ENCODE measurements around the gene FTO. TPM values are rescaled to one million over a fixed set of nuclear protein-coding genes. Genes with fewer than 3 reads are reported as not detected.

FTO gene
- polyA plus RNA-seq, 1 experiment, result 135 TPM

DNA sequence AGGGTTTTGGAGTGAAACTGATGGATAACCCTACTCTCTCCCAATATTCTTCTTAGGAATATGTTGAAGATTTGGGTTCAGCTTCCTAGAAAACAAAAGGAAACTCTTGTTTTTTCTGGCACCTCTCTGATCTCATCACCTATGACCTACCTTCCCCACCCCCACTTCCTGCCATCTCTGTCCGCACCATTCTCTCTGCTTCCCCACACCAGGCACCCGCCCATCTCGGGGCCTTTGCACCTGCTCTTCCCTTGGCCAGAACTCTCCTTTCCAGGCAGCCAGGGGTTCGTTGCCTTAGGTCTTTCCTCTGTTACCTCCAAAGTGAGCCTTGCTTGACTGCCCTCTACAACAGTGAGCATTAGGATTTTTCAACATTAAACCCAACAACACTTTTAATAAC lies 423.0 kb downstream of the FTO start:
- TF ChIP-seq, protein P1, sequence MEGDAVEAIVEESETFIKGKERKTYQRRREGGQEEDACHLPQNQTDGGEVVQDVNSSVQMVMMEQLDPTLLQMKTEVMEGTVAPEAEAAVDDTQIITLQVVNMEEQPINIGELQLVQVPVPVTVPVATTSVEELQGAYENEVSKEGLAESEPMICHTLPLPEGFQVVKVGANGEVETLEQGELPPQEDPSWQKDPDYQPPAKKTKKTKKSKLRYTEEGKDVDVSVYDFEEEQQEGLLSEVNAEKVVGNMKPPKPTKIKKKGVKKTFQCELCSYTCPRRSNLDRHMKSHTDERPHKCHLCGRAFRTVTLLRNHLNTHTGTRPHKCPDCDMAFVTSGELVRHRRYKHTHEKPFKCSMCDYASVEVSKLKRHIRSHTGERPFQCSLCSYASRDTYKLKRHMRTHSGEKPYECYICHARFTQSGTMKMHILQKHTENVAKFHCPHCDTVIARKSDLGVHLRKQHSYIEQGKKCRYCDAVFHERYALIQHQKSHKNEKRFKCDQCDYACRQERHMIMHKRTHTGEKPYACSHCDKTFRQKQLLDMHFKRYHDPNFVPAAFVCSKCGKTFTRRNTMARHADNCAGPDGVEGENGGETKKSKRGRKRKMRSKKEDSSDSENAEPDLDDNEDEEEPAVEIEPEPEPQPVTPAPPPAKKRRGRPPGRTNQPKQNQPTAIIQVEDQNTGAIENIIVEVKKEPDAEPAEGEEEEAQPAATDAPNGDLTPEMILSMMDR (IDR thresholded peaks at IDR 0.05; ENCODE audit: low read depth, low read length), result no peak
- no peak overlapping the region for H3K27ac ChIP-seq (ENCODE audit: low read depth, low read length)
- DNase-seq (ENCODE audit: low read depth, low spot score), result no peak
- ChIA-PET POLR2A (no interaction called here), CTCF (interaction anchor here (0.5 kb wide), 1 partner anchor 261 kb away, joined by 3 read pairs; no protein-coding TSS in a partner anchor)
- no peak overlapping the region for H3K4me3 ChIP-seq (ENCODE audit: low read depth, low read length)
- no peaks in the 10 kb centered on the region for H3K9me3 ChIP-seq (ENCODE audit: control insufficient read depth, insufficient read depth, low read length)
- peaks cover 13% of the 10 kb centered on the region for H3K27me3 ChIP-seq (ENCODE audit: control insufficient read depth, insufficient read depth, low read length)

DNA sequence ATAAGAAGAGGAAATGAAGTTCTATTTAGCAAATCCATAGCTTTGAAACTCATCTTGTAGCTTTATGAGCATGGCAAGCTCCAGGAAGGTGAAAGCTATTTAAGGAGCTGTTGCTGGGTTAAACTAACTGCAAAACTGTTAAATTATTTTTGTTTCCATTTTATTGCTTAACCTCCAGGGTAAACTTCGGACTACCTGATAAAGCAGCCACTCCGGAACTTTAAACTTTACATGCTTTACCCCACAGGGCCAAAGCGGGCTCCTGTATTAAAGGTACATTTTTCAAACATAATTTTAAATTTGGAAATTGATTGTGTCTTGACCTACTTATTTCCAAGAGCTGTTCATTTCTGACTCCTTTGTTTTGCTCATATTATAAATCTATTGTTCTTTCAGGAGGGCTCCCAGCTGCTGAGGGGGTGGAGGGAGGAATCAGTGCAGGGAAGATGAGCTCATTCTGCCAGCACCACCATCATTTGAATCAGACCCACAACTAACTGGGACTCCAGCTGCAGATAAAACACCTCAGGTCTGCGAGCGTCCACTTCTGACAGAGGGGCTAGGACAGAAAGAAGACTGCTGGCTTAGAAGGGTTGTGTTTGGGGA lies 424.8 kb downstream of the FTO start:
- ChIA-PET POLR2A (no interaction called here), CTCF (no interaction called here)
- H3K27ac ChIP-seq (ENCODE audit: low read depth, low read length), result no peak overlapping the region
- H3K9me3 ChIP-seq (ENCODE audit: control insufficient read depth, insufficient read depth, low read length), result no peaks in the 10 kb centered on the region
- H3K27me3 ChIP-seq (ENCODE audit: control insufficient read depth, insufficient read depth, low read length), result peaks cover 13% of the 10 kb centered on the region
- TF ChIP-seq, protein P1 (IDR thresholded peaks at IDR 0.05; ENCODE audit: low read depth, low read length), result no peak
- no peak overlapping the region for H3K4me3 ChIP-seq (ENCODE audit: low read depth, low read length)
- DNase-seq (ENCODE audit: low read depth, low spot score), result no peak

DNA sequence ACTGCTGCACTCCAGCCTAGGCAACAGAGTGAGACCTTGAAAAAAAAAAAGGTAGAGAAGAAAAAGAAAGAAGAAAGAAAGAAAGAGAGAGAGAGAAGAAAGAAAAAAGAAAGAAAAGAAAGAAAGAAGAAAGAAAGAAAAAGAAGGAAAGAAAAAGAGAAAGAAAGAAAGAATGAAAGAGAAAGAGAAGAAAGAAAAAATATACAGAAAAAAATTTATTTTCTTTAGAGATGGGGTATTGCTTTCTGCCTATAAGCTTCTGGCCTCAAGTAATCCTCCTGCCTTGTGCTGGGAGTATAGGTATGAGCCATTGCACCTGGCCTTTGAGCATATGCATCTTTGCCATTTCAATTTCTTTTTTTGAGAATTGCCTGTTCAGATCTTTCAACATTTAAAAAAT lies 425.9 kb downstream of the FTO start:
- ChIA-PET CTCF (no interaction called here), POLR2A (no interaction called here)
- TF ChIP-seq, protein P1 (IDR thresholded peaks at IDR 0.05; ENCODE audit: low read depth, low read length), result no peak
- no peak overlapping the region for H3K27ac ChIP-seq (ENCODE audit: low read depth, low read length)
- no peak overlapping the region for H3K4me3 ChIP-seq (ENCODE audit: low read depth, low read length)
- no peak for DNase-seq (ENCODE audit: low read depth, low spot score)
- no peaks in the 10 kb centered on the region for H3K9me3 ChIP-seq (ENCODE audit: control insufficient read depth, insufficient read depth, low read length)
- H3K27me3 ChIP-seq (ENCODE audit: control insufficient read depth, insufficient read depth, low read length), result peaks cover 13% of the 10 kb centered on the region

DNA sequence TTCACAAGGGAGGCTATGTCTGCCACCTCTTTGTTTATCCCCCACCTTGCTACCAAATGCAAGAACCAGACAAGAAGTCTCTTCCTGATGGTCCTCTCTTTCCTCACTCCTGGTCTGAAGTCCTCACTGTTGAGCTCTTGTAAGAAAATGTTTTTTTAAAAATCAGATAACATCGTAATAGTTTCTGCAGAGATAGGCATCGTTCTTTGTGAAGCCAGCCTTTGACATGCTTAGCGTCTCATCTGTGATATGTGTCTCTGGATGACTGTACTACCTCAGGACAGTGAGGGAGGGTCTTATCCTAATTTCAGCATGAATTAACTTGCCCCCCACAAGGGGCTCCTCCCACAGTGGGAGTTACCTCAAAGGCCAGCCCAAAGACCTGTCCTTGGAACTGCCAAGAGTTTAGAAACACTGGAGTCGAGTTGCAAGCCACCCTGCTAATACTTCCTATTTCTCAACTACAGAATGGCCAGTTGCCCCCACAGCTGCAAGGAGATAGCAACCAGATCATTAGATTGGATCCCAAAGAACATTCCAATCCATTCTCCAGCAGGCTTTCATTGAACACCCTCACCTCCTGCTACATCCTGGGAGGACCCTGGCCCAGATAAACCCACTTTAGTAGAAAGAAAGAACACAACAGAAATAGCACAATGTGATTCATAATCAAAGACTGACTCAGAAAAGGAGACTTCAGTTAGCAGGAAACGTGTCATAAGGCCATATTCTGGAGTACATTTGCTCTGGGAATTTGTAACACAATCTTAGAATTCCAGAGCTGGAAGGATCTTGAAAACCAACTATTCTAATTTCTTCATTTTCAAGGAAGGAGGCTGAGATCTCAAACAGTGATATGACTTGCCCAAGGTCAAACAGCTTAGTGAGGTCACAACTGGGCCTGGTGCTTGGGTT lies 431.7 kb downstream of the FTO start:
- POLR2A ChIA-PET, result no interaction called here
- DNase-seq (ENCODE audit: low read depth, low spot score), result no peak
- TF ChIP-seq, protein P1 (IDR thresholded peaks at IDR 0.05; ENCODE audit: low read depth, low read length), result no peak
- no peak overlapping the region for H3K4me3 ChIP-seq (ENCODE audit: low read depth, low read length)
- no peak overlapping the region for H3K27ac ChIP-seq (ENCODE audit: low read depth, low read length)
- no peaks in the 10 kb centered on the region for H3K9me3 ChIP-seq (ENCODE audit: control insufficient read depth, insufficient read depth, low read length)
- CTCF ChIA-PET, result no interaction called here
- H3K27me3 ChIP-seq (ENCODE audit: control insufficient read depth, insufficient read depth, low read length), result peaks cover 6% of the 10 kb centered on the region

DNA sequence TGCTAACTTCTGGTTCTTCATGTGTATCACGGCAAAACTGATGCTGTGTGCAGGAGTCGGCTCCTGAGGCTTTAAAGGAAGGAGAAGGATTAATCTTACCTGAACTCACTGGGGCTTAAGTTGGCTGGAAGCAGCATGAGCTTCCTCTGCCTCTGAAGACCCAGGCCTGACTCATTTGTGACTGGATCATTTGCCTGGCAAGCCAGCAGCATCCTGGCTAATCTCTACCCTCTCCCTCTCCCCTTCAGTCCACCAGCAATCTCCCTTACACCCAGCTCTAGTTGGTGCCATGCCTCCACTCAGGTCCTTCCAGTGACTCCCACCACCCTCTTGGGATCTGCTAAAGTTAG lies 432.3 kb downstream of the FTO start:
- ChIA-PET POLR2A (no interaction called here), CTCF (no interaction called here)
- no peaks in the 10 kb centered on the region for H3K9me3 ChIP-seq (ENCODE audit: control insufficient read depth, insufficient read depth, low read length)
- TF ChIP-seq, protein P1 (IDR thresholded peaks at IDR 0.05; ENCODE audit: low read depth, low read length), result no peak
- H3K4me3 ChIP-seq (ENCODE audit: low read depth, low read length), result no peak overlapping the region
- no peak for DNase-seq (ENCODE audit: low read depth, low spot score)
- no peak overlapping the region for H3K27ac ChIP-seq (ENCODE audit: low read depth, low read length)
- no peaks in the 10 kb centered on the region for H3K27me3 ChIP-seq (ENCODE audit: control insufficient read depth, insufficient read depth, low read length)

Data from AG04450 (cell line).